ENCODE data around the gene GSX2. TPM values are rescaled to one million over a fixed set of nuclear protein-coding genes. Genes with fewer than 3 reads are reported as not detected.

Gene GSX2
- total RNA-seq, 2 donors from 2014 or later, result not detected

DNA sequence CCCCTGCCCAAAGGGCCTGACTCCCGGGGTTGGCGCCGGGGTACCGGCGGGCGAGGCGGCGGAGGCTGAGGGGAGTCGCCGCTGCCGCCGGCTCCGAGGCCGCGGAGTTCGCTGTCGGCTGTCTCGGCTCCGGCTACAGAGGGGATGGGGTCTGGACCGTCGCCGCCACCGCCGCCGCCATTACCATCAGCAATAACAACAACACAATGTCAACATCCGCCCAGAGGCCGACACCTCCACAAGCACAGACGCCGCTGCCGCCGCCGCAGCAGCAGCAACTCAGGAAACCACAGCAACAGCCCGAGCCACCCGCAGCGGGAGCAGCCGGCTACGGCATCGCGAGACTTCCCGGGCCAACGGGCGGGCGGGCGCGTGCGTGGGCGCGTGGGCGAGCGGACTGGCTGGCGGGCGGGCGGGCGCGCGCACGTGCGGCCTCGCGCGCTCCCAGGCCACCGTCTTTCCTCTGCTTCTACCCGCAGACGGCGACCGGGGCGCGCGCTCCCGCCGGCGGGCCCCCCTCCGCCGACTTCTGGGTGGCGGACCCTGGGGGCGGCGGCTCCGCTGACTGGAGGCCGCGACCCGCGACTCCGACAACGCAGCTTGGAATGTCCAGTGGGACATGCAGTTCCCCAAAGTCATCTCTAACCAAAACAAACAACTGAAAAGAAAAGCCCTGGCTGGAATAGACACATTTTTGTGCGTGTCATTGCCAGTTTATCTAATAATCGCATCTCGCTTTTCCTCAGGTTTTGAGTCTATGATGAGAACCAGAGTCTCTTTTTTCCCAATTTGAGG lies 35.4 kb upstream of the GSX2 start, which contains the start of gene CHIC2:
Gene CHIC2, minus strand, starts transcription at position 289 of the 795 bp plus-strand sequence. CDS start 305 bp downstream, outside the sequence.
- Mint-ChIP-seq H3K9me3 (no peaks in the 10 kb centered on the region), H3K36me3 (ENCODE audit: insufficient read depth in 2 of 2) (peaks cover 0 to 1% of the 10 kb centered on the region in 2 donors), H3K4me3 (peak within 1 kb of the TSS; percentile 87 to 100), H3K27ac (peak within 1 kb of the TSS; percentile 99), H3K4me1 (ENCODE audit: low read depth) (peaks cover 46% of the 10 kb centered on the region), H3K27me3 (ENCODE audit: low read depth) (no peaks in the 10 kb centered on the region)
- peak; percentile 97 for DNase-seq
- peak; percentile 93 to 95 for ATAC-seq (replicated peaks in 1 of 2)

DNA sequence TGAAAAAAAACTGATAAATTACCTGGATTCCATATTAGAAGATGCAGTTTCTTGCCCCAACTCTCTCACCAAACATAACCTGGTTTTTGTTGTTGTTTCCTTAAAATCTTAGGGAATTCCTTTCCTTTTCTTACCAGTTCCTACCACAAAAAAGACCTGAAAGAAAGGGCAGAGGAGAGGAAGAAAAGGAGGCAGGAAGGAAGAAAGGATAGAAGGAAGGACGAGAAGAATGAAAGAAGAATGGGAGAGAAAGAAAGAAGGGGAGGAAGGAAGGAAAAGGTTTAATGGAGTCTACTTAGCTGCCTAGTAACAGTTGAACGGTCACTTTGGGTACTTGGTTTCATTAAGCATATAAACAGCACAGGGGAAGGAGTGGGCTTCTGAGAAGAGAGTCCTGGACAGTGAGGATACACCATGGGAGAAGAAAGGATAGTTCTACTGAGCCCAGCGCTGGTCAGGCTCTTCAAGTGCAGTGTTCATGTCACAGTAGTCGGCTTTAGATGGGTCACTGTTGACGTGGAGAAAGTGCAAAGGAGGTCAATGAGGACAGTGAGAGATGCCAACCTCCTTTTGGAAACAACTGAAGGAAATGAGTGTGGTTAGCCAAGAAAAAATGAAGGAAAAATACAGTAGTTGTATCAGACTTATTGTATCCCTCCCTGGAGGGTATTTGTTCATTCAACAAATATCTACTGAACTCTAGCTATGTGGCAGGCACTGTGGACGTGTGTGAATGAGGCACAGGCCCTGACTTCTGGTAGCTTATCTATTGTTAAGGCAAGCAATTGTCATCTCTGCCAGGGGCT lies 34.5 kb upstream of the GSX2 start:
- Mint-ChIP-seq H3K9me3 (no peaks in the 10 kb centered on the region), H3K27ac (peak overlapping the region; percentile 68), H3K4me3 (peak overlapping the region; percentile 87 to 88), H3K27me3 (ENCODE audit: low read depth) (no peaks in the 10 kb centered on the region), H3K36me3 (ENCODE audit: insufficient read depth in 2 of 2) (peaks cover 0 to 1% of the 10 kb centered on the region in 2 donors), H3K4me1 (ENCODE audit: low read depth) (peaks cover 37% of the 10 kb centered on the region)
- DNase-seq (no peak), ATAC-seq (replicated peaks in 1 of 2) (no peak)

DNA sequence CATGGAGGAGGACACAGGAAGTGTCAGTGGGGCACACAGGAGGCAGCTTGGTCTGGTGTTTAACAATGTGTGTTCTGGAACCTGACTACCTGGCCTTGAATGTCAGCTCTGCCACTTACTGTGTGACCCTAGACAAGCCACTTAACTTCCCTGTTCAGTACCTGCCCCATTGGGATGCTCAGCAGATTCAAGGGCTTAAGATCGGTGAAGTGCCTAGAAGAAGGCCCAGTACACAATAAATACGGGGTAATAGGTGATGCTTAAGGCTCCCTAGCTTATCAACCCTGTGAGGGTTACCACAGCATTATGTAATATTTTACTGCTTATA lies 33.9 kb upstream of the GSX2 start:
- H3K9me3 Mint-ChIP-seq, result no peaks in the 10 kb centered on the region
- H3K27me3 Mint-ChIP-seq (ENCODE audit: low read depth), result no peaks in the 10 kb centered on the region
- DNase-seq, result no peak
- H3K4me3 Mint-ChIP-seq, result no peak overlapping the region
- H3K4me1 Mint-ChIP-seq (ENCODE audit: low read depth), result peaks cover 31% of the 10 kb centered on the region
- H3K27ac Mint-ChIP-seq, result no peak overlapping the region
- peaks cover 0 to 1% of the 10 kb centered on the region in 2 donors for H3K36me3 Mint-ChIP-seq (ENCODE audit: insufficient read depth in 2 of 2)
- ATAC-seq (replicated peaks in 1 of 2), result no peak

GRCh38 chr4:54066718-54067129 lies 33.2 kb upstream of the GSX2 start:
- ATAC-seq (replicated peaks in 1 of 2), result no peak
- Mint-ChIP-seq H3K27ac (no peak overlapping the region), H3K4me1 (ENCODE audit: low read depth) (peaks cover 24% of the 10 kb centered on the region), H3K27me3 (ENCODE audit: low read depth) (no peaks in the 10 kb centered on the region), H3K36me3 (ENCODE audit: insufficient read depth in 2 of 2) (peaks cover 0 to 1% of the 10 kb centered on the region in 2 donors), H3K4me3 (no peak overlapping the region), H3K9me3 (no peaks in the 10 kb centered on the region)
- no peak for DNase-seq

- peaks cover 20% of the 10 kb centered on the region for H3K4me1 Mint-ChIP-seq (ENCODE audit: low read depth)
- peaks cover 0 to 1% of the 10 kb centered on the region in 2 donors for H3K36me3 Mint-ChIP-seq (ENCODE audit: insufficient read depth in 2 of 2)
- no peak overlapping the region for H3K27ac Mint-ChIP-seq
- DNase-seq, result no peak
- no peaks in the 10 kb centered on the region for H3K27me3 Mint-ChIP-seq (ENCODE audit: low read depth)
- no peak overlapping the region for H3K4me3 Mint-ChIP-seq
- no peaks in the 10 kb centered on the region for H3K9me3 Mint-ChIP-seq
- ATAC-seq (replicated peaks in 1 of 2), result no peak
Observed at GRCh38 chr4:54067166-54067565, 32.8 kb upstream of the GSX2 start.

- Mint-ChIP-seq H3K27me3 (ENCODE audit: low read depth) (no peaks in the 10 kb centered on the region), H3K36me3 (ENCODE audit: insufficient read depth in 2 of 2) (no peaks in the 10 kb centered on the region), H3K4me3 (no peak overlapping the region), H3K4me1 (ENCODE audit: low read depth) (peaks cover 7% of the 10 kb centered on the region), H3K9me3 (peaks cover 0 to 1% of the 10 kb centered on the region in 2 donors), H3K27ac (no peak overlapping the region)
- DNase-seq (no peak), ATAC-seq (replicated peaks in 1 of 2) (no peak)
Observed at GRCh38 chr4:54073271-54073880, 26.6 kb upstream of the GSX2 start.

GRCh38 chr4:54074381-54074780 lies 25.6 kb upstream of the GSX2 start:
- Mint-ChIP-seq H3K9me3 (peaks cover 0 to 1% of the 10 kb centered on the region in 2 donors), H3K36me3 (ENCODE audit: insufficient read depth in 2 of 2) (no peaks in the 10 kb centered on the region), H3K27ac (no peak overlapping the region), H3K4me1 (ENCODE audit: low read depth) (peaks cover 7% of the 10 kb centered on the region), H3K4me3 (no peak overlapping the region), H3K27me3 (ENCODE audit: low read depth) (no peaks in the 10 kb centered on the region)
- no peak for ATAC-seq (replicated peaks in 1 of 2)
- DNase-seq, result no peak

GRCh38 chr4:54076673-54077072 lies 23.3 kb upstream of the GSX2 start:
- ATAC-seq (replicated peaks in 1 of 2) (no peak), DNase-seq (no peak)
- Mint-ChIP-seq H3K27me3 (ENCODE audit: low read depth) (no peaks in the 10 kb centered on the region), H3K4me3 (no peak overlapping the region), H3K36me3 (ENCODE audit: insufficient read depth in 2 of 2) (no peaks in the 10 kb centered on the region), H3K27ac (no peak overlapping the region), H3K4me1 (ENCODE audit: low read depth) (peaks cover 7% of the 10 kb centered on the region), H3K9me3 (peaks cover 0 to 1% of the 10 kb centered on the region in 2 donors)

GRCh38 chr4:54077812-54078211 lies 22.2 kb upstream of the GSX2 start:
- Mint-ChIP-seq H3K36me3 (ENCODE audit: insufficient read depth in 2 of 2) (no peaks in the 10 kb centered on the region), H3K4me3 (no peak overlapping the region), H3K9me3 (no peaks in the 10 kb centered on the region), H3K27ac (no peak overlapping the region), H3K4me1 (ENCODE audit: low read depth) (peaks cover 7% of the 10 kb centered on the region), H3K27me3 (ENCODE audit: low read depth) (no peaks in the 10 kb centered on the region)
- DNase-seq, result no peak
- peak; percentile 54 to 71 for ATAC-seq (replicated peaks in 1 of 2)

DNA sequence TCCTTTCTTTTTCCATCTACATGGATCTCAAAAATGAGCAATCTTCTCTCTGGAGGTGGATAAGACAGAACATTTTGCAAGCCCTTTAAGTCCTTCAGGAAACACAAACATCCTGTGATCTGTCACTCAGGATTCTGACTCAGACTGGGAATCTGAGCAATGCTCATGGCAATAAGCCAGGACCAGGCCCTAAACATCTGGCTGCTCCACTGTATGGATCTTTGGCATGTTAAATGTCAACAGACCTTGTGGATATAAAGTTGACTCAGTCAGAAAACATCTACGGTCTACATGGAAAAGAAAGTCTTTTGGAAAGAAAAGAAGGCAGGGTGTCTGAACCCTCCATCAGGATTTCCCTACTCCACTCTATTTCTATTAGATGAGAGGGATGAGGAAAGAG lies 17.8 kb upstream of the GSX2 start:
- H3K4me3 Mint-ChIP-seq, result no peak overlapping the region
- no peak for DNase-seq
- ATAC-seq (replicated peaks in 1 of 2), result no peak
- no peaks in the 10 kb centered on the region for H3K9me3 Mint-ChIP-seq
- H3K27me3 Mint-ChIP-seq (ENCODE audit: low read depth), result peaks cover 12% of the 10 kb centered on the region
- no peak overlapping the region for H3K27ac Mint-ChIP-seq
- H3K36me3 Mint-ChIP-seq (ENCODE audit: insufficient read depth in 2 of 2), result peaks cover 0 to 2% of the 10 kb centered on the region in 2 donors
- H3K4me1 Mint-ChIP-seq (ENCODE audit: low read depth), result peaks cover 7% of the 10 kb centered on the region

DNA sequence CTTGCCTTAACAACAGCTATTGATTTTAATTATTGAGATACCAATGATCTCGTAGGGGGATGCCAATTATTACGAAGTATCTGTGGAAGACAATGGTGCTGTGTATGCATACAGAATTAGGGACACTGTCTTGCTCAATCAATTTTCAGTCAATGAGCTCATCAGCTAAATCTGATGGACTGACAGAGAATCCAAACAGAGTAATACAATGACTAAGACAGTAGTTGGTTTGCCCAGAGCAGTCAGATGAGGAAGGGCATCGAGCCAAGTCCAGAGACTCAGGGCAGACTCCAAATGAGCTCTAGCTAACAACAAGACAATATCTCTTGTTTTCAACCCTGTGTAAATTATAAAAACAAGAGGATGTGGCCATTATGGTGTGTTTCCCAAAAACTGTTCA lies 14.7 kb upstream of the GSX2 start:
- no peak overlapping the region for H3K4me3 Mint-ChIP-seq
- peaks cover 0 to 2% of the 10 kb centered on the region in 2 donors for H3K36me3 Mint-ChIP-seq (ENCODE audit: insufficient read depth in 2 of 2)
- ATAC-seq (replicated peaks in 1 of 2), result peak in 1 of 2 donors; percentile 47
- H3K4me1 Mint-ChIP-seq (ENCODE audit: low read depth), result no peaks in the 10 kb centered on the region
- H3K27ac Mint-ChIP-seq, result no peak overlapping the region
- no peak for DNase-seq
- H3K27me3 Mint-ChIP-seq (ENCODE audit: low read depth), result peaks cover 24% of the 10 kb centered on the region
- H3K9me3 Mint-ChIP-seq, result no peaks in the 10 kb centered on the region

DNA sequence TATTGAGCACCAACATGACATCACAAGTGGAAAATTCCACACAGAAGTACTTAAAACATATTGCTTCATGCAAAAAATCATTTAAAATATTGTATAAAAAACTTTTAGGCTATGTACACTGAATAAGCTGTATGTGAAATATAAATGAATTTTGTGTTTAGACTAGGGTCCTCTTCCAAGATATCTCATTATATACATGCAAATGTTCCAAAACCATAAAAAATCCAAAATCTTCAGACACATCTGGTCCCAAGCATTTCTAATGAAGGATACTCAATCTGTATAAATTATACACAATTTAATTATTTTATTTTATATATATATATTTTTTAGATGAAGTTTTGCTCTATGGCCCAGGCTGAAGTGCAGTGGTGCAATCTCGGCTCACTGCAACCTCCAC lies 10.1 kb upstream of the GSX2 start:
- DNase-seq, result no peak
- no peak for ATAC-seq (replicated peaks in 1 of 2)
- Mint-ChIP-seq H3K4me3 (no peak overlapping the region), H3K27ac (no peak overlapping the region), H3K9me3 (no peaks in the 10 kb centered on the region), H3K4me1 (ENCODE audit: low read depth) (peaks cover 33% of the 10 kb centered on the region), H3K27me3 (ENCODE audit: low read depth) (peaks cover 70% of the 10 kb centered on the region), H3K36me3 (ENCODE audit: insufficient read depth in 2 of 2) (peaks cover 0 to 3% of the 10 kb centered on the region in 2 donors)

DNA sequence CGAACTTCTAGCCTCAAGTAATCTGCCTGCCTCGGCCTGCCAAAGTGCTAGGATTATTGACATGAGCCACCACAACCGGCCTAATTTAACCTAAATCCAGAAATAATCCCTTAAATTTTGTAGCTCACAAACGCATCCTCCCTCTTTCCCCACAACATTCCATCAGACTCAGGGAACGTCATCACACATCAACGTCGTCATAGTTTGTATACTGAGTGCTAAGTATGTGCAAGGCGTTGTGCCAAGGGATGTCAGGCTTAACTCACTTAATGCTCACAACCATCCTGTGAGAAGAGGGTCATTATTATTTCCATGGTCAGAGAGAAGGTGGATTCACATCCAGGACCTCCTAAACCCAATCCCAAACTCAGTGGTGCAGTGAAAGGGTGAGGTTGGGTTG lies 9.6 kb upstream of the GSX2 start:
- Mint-ChIP-seq H3K9me3 (no peaks in the 10 kb centered on the region), H3K4me1 (ENCODE audit: low read depth) (peaks cover 35% of the 10 kb centered on the region), H3K36me3 (ENCODE audit: insufficient read depth in 2 of 2) (peaks cover 0 to 3% of the 10 kb centered on the region in 2 donors), H3K27ac (no peak overlapping the region), H3K4me3 (no peak overlapping the region), H3K27me3 (ENCODE audit: low read depth) (peaks cover 75% of the 10 kb centered on the region)
- no peak for DNase-seq
- ATAC-seq (replicated peaks in 1 of 2), result no peak
